ENCODE results near the gene ANGPTL8.

GRCh38 chr19:11291415-11291814 lies 52.0 kb downstream of the ANGPTL8 start:
- TF ChIP-seq, protein P1, sequence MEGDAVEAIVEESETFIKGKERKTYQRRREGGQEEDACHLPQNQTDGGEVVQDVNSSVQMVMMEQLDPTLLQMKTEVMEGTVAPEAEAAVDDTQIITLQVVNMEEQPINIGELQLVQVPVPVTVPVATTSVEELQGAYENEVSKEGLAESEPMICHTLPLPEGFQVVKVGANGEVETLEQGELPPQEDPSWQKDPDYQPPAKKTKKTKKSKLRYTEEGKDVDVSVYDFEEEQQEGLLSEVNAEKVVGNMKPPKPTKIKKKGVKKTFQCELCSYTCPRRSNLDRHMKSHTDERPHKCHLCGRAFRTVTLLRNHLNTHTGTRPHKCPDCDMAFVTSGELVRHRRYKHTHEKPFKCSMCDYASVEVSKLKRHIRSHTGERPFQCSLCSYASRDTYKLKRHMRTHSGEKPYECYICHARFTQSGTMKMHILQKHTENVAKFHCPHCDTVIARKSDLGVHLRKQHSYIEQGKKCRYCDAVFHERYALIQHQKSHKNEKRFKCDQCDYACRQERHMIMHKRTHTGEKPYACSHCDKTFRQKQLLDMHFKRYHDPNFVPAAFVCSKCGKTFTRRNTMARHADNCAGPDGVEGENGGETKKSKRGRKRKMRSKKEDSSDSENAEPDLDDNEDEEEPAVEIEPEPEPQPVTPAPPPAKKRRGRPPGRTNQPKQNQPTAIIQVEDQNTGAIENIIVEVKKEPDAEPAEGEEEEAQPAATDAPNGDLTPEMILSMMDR (IDR thresholded peaks at IDR 0.05; ENCODE audit: low read depth, low read length, poor library complexity, severe bottlenecking) = no peak
- no peak for TF ChIP-seq EZH2phosphoT487 (IDR thresholded peaks at IDR 0.05; ENCODE audit: borderline replicate concordance, low read length)
